Measurements from ENCODE around the gene APOBEC3G.
"Not testable (repeated sequence)": the region's sequence is repeated elsewhere in the genome, so short reads cannot be mapped to it uniquely, and the experiment has no call there.

- not testable (repeated sequence) for TF ChIP-seq CTCF (IDR thresholded peaks at IDR 0.05; ENCODE audit: low read depth, low read length); POLR2A (IDR thresholded peaks at IDR 0.05; ENCODE audit: extremely low read depth, insufficient read length)
Observed at GRCh38 chr22:39077912-39078311, 837 bp downstream of the APOBEC3G start.

All from NB4 (cell line).